HG03520 (cell line): ENCODE data around the gene BCAS3.

ENCODE experiments used
- ATAC-seq: cut with Tn5 transposase; IDR thresholded peaks from one replicate; pipeline ENCODE4 v1.9.1; 2021; ENCODE audit warnings: mild to moderate bottlenecking, moderate library complexity; ENCODE audit not compliant: unreplicated experiment

Gene BCAS3

GRCh38 chr17:61118871-61119270 is 441.2 kb downstream of the BCAS3 start:
- no peak for ATAC-seq

GRCh38 chr17:61122326-61122913 is 444.8 kb downstream of the BCAS3 start:
- no peak for ATAC-seq

GRCh38 chr17:61124562-61124961 is 446.9 kb downstream of the BCAS3 start:
- ATAC-seq, result no peak

GRCh38 chr17:61126473-61127249 is 449.0 kb downstream of the BCAS3 start:
- ATAC-seq, result no peak

GRCh38 chr17:61127960-61128359 is 450.3 kb downstream of the BCAS3 start:
- no peak for ATAC-seq

GRCh38 chr17:61128661-61129115 is 451.0 kb downstream of the BCAS3 start:
- no peak for ATAC-seq

GRCh38 chr17:61129267-61130254 is 451.9 kb downstream of the BCAS3 start:
- no peak for ATAC-seq

GRCh38 chr17:61130330-61130729 is 452.7 kb downstream of the BCAS3 start:
- no peak for ATAC-seq

GRCh38 chr17:61131585-61131984 is 453.9 kb downstream of the BCAS3 start:
- no peak for ATAC-seq

- ATAC-seq, result no peak
These were observed 454.9 kb downstream of the BCAS3 start for GRCh38 chr17:61132524-61132923.

GRCh38 chr17:61133853-61134252 is 456.2 kb downstream of the BCAS3 start:
- no peak for ATAC-seq

- no peak for ATAC-seq
These were observed 457.0 kb downstream of the BCAS3 start for GRCh38 chr17:61134551-61135235.

- ATAC-seq, result no peak
These were observed 458.1 kb downstream of the BCAS3 start for GRCh38 chr17:61135782-61136181.

- ATAC-seq, result no peak
These were observed 458.6 kb downstream of the BCAS3 start for GRCh38 chr17:61136296-61136695.

- ATAC-seq, result peak; percentile 93
These were observed 461.6 kb downstream of the BCAS3 start for GRCh38 chr17:61139219-61139618.

GRCh38 chr17:61140081-61140786 is 462.6 kb downstream of the BCAS3 start:
- no peak for ATAC-seq

- ATAC-seq, result no peak
These were observed 465.4 kb downstream of the BCAS3 start for GRCh38 chr17:61143026-61143425.

- ATAC-seq, result no peak
These were observed 466.5 kb downstream of the BCAS3 start for GRCh38 chr17:61144137-61144536.

GRCh38 chr17:61144617-61145564 is 467.2 kb downstream of the BCAS3 start:
- ATAC-seq, result no peak
